AG04450 (cell line): Measurements from ENCODE around the gene CDH4. TPM values are rescaled to one million over a fixed set of nuclear protein-coding genes. Genes with fewer than 3 reads are reported as not detected.

Experiments
- CTCF ChIA-PET: fragments of 300-600, 350-600 bp; formaldehyde crosslinking; extraction: SDS; loops from one replicate; lab custom pipeline; 2022; ENCODE audit warnings: antibody characterized with exemption, inconsistent platforms; lab: Charles Lee
- POLR2A ChIA-PET: fragments of 350-600 bp; formaldehyde crosslinking; extraction: SDS; loops from one replicate; lab custom pipeline; 2021; ENCODE audit warnings: antibody characterized with exemption, inconsistent platforms; lab: Yijun Ruan, JAX
- DNase-seq: peaks from one replicate; pipeline ENCODE4 v3.0.0-alpha.2; 2011; ENCODE audit warnings: low read depth, low spot score
- H3K27ac ChIP-seq: one replicate; pipeline ENCODE4 v1.5.1; 2012; ENCODE audit warnings: low read depth, low read length, control low read depth
- H3K27me3 ChIP-seq: one replicate; pipeline ENCODE4 v1.6.0; 2012; ENCODE audit warnings: low read length; ENCODE audit not compliant: control insufficient read depth, insufficient read depth
- H3K4me3 ChIP-seq: 2 replicates; pipeline ENCODE4 v1.5.1; 2011; ENCODE audit warnings: mild to moderate bottlenecking, low read depth, low read length, control low read depth
- H3K9me3 ChIP-seq: 2 replicates; pipeline ENCODE4 v1.5.1; 2012; ENCODE audit warnings: low read length; ENCODE audit not compliant: control insufficient read depth, insufficient read depth
- CTCF ChIP-seq: IDR thresholded peaks from 2 replicates; pipeline ENCODE4 v1.5.1; 2011; ENCODE audit warnings: low read depth, low read length, control low read depth, inconsistent platforms
- polyA plus RNA-seq: library from polyadenylated mRNA; depleted of rRNA; stranded (reverse); fragments of >200 nt; gene quantifications from 2 replicates; pipeline ENCODE4 v1.2.3, GENCODE V29; 2011

CDH4 gene
- polyA plus RNA-seq, 1 experiment, result 1.6 TPM

- no peak overlapping the region for H3K27ac ChIP-seq
- TF ChIP-seq CTCF, result no peak
- ChIA-PET POLR2A (no interaction called here), CTCF (no interaction called here)
- no peaks in the 10 kb centered on the region for H3K9me3 ChIP-seq
- no peaks in the 10 kb centered on the region for H3K27me3 ChIP-seq
- no peak overlapping the region for H3K4me3 ChIP-seq
- no peak for DNase-seq
These were observed 262.3 kb downstream of the CDH4 start for GRCh38 chr20:61514396-61514795.

- Histone ChIP-seq H3K9me3 (no peaks in the 10 kb centered on the region), H3K27ac (no peak overlapping the region), H3K27me3 (no peaks in the 10 kb centered on the region), H3K4me3 (no peak overlapping the region)
- ChIA-PET CTCF (no interaction called here), POLR2A (no interaction called here)
- TF ChIP-seq CTCF, result no peak
- DNase-seq, result no peak
These were observed 262.9 kb downstream of the CDH4 start for GRCh38 chr20:61514805-61515505.

- no peak for TF ChIP-seq CTCF
- CTCF ChIA-PET, result no interaction called here
- Histone ChIP-seq H3K9me3 (no peaks in the 10 kb centered on the region), H3K27me3 (no peaks in the 10 kb centered on the region), H3K27ac (no peak overlapping the region), H3K4me3 (no peak overlapping the region)
- POLR2A ChIA-PET, result interaction anchor here (0.6 kb wide), 1 partner anchor 98 kb away, joined by 6 read pairs; no protein-coding TSS in a partner anchor
- DNase-seq, result no peak
These were observed 263.9 kb downstream of the CDH4 start for GRCh38 chr20:61515922-61516321.

- no peak overlapping the region for H3K4me3 ChIP-seq
- CTCF ChIA-PET, result interaction anchor here (1.2 kb wide), 1 partner anchor 14 kb away, joined by 5 read pairs; no protein-coding TSS in a partner anchor
- H3K27ac ChIP-seq, result no peak overlapping the region
- 0 out of 2 replicates have a peak, but pooled peaks have one; percentile 12 for TF ChIP-seq CTCF
- POLR2A ChIA-PET, result interaction anchor here (0.6 kb wide), 1 partner anchor 97 kb away, joined by 6 read pairs; no protein-coding TSS in a partner anchor
- H3K9me3 ChIP-seq, result no peaks in the 10 kb centered on the region
- no peak for DNase-seq
- H3K27me3 ChIP-seq, result no peaks in the 10 kb centered on the region
These were observed 264.5 kb downstream of the CDH4 start for GRCh38 chr20:61516346-61517208.

- ChIA-PET CTCF (interaction anchor here (1.2 kb wide), 1 partner anchor 15 kb away, joined by 5 read pairs; no protein-coding TSS in a partner anchor), POLR2A (no interaction called here)
- Histone ChIP-seq H3K9me3 (no peaks in the 10 kb centered on the region), H3K27ac (no peak overlapping the region), H3K4me3 (no peak overlapping the region), H3K27me3 (no peaks in the 10 kb centered on the region)
- no peak for TF ChIP-seq CTCF
- DNase-seq, result no peak
These were observed 265.4 kb downstream of the CDH4 start for GRCh38 chr20:61517419-61517818.
